Fibroblast of peridontal ligament (primary cell): ENCODE measurements around the gene PXK.
A peak's percentile ranks its signal among the peaks of the same experiment; 100 is the strongest.

Experiments used
- DNase-seq: peaks from one replicate; pipeline ENCODE4 v3.0.0-alpha.2; 2010; ENCODE audit errors: extremely low read depth

Gene PXK

DNA sequence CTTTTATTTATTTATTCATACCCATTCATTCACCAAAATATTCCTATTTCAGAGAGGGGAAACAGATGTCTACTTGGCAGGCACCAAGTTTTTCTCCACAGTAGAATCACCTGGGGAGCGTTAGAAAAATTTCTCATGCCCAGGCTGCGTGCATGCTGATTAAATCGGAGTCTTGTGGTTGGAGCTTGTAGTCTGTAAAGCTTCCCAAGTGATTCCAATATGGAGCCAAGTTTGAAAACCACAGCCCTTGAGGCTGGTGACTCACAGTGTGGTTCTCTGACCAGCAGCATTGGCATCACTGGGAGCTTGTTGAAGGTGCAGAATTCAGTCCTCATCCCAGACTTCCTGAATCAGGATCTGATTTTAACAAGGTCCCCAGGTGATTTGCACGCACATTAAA, 51.2 kb downstream of the PXK start:
- peak; percentile 100 for DNase-seq

DNA sequence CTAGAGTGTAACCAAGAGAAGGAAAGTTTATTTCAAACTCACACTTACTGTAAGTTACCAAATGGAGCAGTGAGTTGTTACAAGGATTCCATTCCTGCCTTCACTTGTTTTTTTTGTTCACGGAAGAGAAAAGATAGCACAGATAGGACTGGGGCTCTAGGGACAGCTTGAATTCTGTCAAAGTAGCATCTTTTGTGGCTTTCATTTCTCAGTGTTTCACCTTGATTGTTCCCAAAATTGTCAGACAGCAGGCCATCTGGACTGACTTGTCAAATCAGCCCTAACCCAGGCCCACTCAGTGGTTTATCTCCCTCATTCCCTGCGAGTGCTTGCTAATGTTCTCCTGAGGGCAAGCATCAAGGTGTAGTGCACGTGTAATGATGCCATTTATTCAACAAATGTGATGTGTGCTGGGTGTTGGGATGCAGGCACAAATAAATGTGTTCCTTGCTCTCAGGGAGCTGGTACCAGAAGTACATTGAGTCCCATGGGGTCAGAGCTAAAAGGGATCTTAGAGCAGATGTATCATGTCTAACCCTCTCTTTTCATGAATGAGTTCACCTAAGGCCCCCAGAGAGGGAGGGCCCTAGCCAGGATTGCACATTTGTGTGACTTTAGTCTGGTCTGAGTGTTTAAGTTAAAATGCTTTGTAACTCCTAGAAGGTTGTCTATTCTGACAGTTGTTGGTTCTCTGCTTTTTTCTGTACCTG, 51.8 kb downstream of the PXK start:
- DNase-seq = no peak

DNA sequence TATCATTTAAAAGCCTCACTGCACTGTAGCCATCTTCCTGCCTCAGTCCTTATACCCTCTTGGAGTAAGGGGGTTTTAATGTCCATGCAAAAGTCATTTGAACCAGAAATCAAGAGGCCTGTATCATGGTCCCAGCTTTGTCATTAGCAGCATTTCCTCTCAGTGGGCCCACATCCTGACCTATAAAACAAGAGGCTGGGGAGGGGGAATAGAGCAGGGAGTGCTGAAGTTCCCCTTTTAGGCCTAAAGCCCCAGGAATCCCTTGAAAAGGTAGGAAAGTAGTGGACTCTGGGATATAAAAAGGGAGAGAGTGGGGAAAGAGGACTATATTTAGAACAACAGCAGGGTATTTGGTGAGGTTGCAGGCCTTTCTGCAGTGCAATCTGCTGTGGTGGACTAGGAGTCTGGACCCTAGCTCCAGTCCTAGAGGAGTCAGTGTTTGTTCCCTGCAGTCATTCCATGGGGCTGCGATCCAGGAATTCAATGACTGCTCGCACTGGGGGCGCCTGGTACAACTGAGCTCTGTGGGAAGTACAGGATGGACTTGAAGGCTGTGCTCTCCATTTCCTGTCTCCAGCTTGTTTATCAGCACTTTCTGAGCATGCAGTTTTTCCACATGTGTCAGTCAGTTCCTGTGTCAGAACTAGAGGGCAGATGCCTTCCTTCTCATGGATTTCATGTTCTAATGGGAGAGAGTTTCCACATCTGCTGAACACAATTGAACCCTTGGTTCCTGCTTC, 54.1 kb downstream of the PXK start:
- peak; percentile 47 for DNase-seq

DNA sequence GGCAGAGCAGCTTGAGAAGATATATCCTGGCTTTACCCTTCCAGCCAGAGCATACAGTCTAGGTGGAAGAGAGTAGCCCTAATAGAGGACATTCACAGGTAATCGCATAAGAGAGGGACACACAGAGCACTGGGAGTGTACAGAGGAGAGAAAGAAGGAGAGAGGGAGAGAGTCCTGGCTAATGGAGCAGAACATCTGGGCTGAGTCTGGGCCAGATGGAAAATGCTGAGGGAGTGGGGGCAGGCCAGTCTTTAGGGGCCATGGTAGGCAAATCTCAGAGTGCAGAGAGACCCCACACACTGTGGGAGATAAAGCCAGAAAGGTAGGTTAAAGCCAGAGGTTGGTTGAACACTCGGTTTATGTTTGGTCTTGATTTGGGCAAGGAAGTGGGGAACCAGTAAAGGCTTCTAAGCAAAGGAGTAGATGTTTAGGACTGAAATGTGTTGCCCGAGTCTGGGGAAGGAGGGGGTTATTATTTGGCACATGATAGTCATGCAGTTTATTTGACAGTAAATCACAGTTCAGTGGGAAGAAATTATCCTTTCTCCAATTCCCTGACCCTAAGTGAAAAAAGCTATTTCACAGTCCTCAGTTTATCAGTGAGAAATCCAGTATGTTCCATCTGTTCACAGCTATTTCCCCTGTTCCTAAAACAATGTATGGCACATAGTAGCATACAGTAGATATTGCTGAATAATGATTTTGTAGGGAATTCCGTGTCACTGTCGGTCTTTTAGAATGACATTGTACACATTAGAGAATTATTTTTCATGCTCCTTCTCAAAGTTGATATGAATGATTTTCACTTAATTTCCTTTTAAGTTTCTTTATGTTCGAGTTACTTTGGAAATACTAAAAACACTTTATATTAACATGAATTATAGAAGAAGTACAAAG, 55.2 kb downstream of the PXK start:
- no peak for DNase-seq

DNA sequence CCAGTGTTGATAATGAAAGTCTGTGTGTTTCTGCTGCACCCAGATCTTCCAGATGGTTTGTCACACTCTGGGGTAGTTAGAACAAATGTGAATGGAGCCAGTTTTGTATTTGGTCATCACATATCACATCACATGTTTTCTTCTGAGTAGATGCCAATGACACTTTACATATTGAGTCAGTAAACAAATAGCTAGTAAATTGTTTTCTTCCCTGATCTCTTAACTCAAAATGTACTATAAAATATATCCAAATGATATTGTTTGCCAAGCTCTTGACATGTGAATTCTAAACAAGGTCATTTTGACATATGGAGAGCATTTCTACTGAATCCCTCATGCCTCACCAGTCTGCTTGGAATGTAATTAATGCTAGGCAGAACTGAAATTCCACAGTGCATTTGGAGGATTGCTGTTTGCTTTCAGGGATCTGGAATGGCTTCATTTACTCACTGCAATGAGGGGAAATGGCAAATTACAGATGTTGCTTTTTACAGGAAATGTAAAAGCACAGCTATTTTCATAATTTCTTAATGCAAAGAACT, 55.9 kb downstream of the PXK start:
- peak; percentile 97 for DNase-seq

DNA sequence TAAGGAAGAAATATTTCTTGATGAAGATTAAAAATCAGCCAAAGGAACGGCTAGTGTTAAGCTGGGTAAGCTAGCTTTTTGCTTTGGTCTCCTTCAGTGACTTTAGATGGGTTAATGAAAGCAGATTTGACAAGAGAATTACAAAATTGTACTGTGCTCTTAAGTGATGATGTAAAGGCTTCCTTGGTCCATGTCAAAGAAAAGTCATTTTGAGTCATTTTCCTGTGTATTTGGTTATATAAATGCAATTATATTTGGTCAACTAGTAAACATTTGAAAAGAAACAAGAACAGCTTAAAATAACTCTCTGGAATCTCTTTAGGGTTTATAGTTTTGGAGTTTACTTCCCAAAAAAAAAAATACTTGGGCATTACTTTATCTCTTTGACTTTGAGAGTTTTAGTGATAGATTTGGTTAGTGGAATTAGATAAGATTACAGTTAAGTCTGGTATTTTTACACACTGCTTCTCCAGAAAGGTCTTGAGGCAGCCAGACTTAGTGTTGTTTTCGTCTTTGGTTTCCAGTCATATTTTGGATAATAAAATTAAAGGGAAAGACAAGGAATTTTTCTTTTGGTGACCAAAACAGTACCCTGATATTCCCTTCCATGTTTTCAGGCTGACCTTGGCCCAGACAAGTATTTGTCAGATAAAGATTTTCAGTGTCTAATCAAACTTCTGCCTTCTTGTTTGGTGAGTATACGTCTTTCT, 58.6 kb downstream of the PXK start:
- DNase-seq = no peak

DNA sequence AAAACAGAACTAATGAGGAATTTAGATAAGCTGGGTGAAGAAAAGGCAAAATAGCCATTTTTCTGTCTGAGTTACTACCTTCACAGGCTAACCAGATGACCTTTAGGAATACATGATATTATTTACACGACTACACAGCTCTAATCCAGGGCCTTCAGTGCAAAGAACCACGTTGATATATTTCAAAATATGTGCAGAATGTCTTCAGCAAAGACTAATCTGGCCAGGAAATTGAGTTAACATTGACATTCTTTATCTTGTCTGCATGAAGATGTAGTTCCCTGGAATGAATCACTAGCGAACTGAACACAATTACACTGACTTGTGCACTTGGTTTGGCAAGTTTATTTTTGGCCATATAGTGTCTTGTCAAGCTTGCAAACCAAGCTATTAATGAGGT, 59.5 kb downstream of the PXK start:
- DNase-seq = no peak

DNA sequence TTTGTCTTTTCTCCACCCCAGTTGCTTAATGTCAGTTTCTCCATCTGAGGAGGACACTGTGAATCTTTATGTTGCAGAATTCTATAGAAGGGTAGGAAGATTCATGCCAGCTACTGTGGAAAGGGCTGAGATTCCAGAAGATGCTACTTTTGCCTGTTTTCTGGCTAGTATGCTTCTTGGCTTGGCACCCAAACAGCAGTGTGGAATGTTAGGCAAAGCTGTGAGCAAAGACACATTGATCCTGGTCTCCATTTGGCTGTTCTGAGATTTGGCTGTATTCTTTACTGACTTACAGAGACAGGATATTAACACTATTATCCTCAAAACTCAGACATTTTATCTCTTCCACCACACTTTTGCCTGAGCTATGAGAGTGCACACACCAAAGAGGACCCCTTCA, 61.6 kb downstream of the PXK start:
- peak; percentile 51 for DNase-seq

DNA sequence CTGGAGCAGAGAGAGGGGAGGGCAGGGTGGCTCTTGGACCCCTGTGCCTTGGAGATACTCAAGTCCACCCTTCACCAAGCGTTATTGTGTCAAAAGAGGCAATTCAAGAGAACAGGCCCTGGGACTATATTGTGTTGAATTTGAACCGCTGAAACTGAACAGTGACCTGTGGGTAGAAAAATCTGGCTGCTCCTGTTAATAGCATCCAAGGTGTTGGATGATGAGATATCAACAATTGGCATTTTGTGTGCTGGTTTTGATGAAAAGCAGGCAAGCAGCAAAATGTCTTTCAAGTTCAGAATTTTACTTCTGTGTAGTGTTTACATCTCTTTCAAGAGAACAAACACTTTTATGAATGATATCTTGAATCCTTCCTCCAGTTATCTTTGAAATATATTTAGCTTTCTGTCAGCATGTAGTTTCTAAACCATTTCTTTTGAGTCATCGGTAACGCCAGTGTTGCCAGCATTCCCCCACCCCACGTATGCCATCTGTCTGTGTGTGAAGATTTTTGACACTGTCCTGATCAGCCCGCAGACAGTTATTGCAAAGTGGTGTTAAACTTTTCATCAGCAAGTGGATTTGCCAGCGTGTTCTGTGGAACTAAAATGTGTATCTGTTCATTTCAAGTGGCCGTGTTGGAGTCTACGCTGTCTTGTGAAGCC, 66.1 kb downstream of the PXK start:
- no peak for DNase-seq

DNA sequence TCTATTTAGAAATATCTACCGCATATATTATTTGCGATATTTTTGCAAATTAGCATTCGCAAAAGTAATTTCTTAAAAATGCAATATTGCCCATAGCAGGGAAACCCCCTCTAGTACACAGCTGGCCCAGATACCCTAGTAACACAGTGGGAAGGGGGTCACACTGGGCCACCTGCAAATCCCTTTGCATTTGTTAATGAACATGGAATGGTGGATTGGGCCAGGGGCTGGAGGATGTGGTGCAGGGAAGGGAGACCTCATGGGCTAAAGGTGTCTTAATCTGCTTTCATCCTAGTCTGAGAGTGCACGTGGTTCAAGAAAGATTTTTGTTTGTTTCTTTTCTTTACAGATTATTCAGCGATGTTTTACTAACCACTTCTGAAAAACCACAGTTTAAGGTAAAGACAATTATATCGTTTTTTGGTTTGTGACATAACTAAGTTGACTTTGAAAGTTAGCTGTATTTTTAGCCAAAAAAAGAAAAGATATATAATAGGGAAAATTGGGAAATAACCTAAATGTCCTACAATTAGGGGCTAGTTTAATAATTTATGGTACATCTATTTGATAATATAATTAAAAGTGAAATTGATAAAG, 70.9 kb downstream of the PXK start:
- DNase-seq = no peak

DNA sequence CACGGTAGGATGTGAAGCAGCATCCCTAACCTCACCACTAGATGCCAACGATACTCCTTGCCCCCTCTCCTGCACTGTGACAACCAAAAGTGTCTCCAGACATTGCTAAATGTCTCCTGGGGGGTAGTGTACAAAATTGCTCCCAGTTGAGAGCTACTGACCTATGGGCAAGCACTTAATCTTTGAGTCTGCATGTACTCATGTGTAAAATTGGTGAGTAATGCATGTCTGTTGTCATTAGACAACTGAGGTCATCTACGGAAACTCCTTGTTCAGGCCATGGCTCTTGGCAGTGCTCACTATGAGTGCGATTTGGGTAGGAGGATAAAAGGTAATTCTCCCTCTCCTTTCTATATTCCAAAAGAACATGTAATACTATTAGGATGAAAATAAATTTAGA, 71.7 kb downstream of the PXK start:
- peak; percentile 59 for DNase-seq

DNA sequence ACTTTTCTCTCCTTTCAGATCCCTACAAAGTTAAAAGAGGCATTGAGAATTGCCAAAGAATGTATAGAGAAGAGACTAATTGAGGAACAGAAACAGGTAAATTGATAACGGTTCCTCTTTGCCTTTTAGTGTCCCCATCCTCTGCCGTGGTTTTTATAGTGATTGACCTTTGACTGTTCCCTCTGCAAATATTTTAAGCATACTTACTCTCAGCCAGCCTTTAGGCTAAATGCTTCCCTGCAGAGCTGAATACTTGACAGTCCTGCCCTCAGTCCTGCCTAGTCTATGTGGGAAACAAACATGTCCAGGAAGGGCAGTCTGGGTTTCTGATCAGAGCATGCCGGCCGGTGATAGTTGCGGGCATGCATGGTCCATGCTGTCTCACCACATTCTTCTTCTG, 76.2 kb downstream of the PXK start:
- no peak for DNase-seq

DNA sequence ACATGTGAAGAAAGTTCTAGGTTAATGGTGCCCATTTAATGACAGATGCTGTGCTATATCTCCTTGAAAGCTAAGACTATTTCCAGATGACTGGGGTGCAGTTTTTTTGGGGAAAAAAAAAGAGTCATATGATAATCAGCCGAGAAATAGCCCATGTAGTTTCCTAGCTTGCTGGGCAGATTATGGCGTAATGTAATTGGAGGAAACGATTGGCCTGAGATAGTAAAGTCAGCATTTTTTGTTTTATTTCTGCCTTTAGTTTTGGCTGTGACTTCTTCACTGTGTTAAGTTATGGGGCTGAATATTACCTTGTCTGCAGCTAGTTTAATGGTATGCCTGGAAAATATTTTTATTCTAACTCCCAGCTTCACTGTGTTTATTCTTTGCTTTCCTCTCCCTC, 77.0 kb downstream of the PXK start:
- DNase-seq = no peak

DNA sequence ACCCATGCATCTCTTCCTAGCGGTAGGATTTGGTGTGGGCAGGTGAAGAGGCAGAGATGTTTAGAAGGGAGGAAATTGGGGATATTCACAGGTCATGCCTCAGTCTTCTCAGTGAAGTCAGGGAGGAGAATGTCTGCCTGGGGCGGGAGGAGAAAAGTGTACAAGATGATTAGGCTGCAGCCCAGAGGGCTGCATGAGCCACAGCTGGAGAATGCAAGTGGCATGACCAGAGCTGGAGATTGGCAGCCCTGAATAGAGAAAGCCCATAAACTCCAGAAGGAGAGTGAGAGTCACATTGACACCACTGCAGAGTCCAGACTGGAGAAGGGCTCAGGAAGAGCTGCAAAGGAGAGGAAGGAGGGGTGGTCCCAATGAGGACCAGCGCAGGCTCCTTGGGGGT, 78.3 kb downstream of the PXK start:
- DNase-seq = peak; percentile 39

DNA sequence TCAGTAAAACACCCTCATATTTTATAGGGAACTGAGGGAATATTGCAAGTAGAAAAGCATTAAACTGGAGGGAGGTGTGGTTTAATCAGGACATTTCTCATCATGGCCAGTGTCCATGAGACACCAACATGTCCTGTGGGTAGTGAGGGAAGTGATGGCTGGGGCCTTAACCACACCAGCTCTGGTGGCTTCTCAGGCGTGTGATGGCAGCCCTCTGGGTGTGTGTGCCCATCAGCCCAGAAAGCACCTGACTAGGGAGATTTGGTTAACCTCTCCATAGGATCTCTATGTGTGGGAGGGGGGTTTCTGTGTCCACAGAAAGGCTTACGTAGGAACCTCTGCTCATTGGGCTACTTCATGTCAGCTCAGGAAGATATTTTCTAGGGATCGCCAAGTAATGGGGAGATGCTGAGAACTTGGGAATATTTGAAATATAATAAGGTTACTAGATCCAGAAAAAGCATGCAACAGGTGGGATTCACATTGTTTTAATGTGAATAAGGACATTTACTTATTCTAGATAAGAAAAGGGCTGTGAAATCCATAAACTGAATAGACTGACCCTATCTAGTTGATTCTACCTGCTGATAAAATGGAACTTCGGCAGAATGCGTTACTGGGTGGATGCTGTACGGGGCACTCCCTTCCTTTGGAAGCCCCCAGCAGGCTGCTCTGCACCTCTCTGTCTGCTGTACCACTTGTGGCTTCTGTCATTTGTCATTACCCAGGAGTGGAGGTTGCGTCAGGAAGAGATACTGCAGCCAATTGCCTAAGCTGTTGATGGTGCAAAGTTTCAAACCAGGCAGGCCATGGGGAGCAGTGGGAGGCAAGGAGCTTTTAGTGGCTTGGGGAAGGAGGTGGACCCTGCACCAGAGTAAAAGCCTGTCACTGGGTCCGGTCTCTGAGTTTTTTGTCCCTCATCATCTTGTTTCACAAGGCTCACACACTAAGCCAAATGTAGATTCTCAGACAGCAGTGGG, 79.4 kb downstream of the PXK start:
- no peak for DNase-seq

DNA sequence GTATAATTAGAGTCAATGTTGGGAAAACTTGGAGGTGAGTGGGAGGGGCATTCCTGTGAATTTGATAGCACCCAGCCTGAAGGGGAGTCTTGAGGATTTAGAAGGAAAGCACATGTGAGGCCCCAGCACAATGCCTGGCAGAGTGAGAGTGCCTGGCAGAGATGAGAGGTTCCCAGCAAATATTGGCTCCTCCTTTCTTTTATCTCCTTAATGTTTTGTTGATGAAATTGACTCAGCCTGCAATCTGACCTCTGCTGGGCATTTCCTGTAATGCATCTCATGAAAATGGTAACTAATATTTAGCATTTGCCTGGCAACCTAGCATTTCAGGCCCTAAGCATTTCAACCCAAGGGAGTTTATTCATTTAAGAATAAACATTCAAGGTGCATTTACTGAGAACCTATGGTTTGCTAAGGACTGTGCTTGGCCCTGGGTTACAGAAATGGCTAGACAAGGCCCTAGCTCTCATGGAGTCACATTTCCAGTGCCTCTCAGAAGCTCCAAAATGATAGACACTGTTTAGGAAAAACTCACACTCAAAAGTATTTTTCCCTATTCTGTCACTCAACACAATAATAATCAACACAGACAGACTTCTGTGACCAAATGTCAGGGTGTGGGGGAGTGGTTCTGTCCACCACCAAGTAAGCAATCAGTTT, 82.0 kb downstream of the PXK start:
- peak; percentile 84 for DNase-seq

DNA sequence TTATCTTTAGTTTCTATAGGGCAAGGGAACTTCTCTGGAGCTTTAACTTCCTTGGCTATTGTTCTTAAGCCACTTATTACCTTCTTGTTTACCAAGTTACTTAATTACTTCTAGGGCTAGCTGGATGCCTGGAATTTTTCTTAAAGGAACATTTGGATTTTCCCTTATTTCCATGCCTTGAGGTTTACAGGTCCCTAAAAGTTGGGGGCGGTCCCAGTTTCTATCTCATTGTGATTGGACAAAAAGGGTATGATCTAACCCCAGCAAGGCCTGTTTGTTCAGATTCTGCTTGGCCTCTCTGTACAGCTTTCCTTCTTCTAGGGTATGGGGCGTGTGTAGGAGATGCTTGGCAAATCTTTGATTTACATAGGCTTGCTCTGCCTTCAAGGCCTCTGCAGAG, 83.5 kb downstream of the PXK start:
- no peak for DNase-seq

DNA sequence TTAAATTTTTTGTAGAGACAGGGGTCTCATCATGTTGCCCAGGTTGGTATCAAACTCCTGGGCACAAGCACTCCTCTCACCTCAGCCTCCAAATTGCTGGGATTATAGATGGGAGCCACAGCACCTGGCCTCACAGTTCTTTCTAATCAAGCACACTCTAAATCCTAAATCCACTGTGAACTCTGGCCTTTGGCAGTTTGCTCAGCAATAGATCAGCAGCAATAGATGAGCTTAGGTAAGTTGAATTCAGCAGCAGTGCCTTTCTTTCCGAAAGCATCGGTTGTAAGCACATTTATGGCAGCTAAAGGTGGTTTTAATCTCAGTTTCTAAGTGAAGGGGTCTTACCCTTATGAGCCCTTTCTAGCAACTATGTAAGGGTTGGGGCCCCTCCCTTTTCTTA, 84.4 kb downstream of the PXK start:
- no peak for DNase-seq

DNA sequence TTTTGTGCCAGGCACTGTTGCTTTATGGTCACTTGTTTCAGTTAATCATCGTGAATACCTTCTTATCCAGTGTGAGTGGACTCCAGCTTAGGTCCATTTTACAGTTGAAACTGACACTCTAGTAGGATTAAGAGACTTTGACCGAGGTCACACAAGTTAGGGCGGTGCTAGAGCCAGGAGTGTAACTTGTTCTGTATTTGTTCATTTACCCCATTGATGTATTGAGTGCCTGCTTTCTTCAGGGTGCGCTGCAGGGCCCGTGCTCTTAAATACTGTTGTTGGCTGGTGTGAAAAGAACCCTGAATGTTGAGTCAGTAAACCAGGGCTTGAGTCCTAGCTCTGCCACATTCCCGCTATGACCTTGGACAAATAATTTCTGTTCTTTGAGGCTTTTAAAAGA, 85.5 kb downstream of the PXK start:
- DNase-seq = no peak
